MCF 10A (cell line): ENCODE results near the gene MYL4. TPM values are rescaled to one million over a fixed set of nuclear protein-coding genes. Genes with fewer than 3 reads are reported as not detected.

Experiments used
- BruUV-seq: library from RNA; stranded (reverse); fragments of 400-500 nt; replicated peaks from 2 replicates; lab custom pipeline; 2021; lab: Mats Ljungman, UMichigan
- CTCF ChIA-PET: fragments of 300-600 bp; sonication (Branson Sonifier 250); formaldehyde crosslinking; extraction: SDS; loops from one replicate; lab custom pipeline; 2021; ENCODE audit warnings: antibody characterized with exemption, inconsistent platforms; lab: Yijun Ruan, JAX
- POLR2A ChIA-PET: fragments of 300-600, 350-650 bp; sonication (Branson Sonifier 250); formaldehyde crosslinking; extraction: SDS; loops from one replicate; lab custom pipeline; 2020; ENCODE audit warnings: antibody characterized with exemption, inconsistent platforms; lab: Yijun Ruan, JAX
- DNase-seq: peaks from one replicate; pipeline ENCODE4 v3.0.0-alpha.2; 2018; ENCODE audit not compliant: unreplicated experiment
- H3K27ac Mint-ChIP-seq: one replicate; pipeline ENCODE4 v1.8.0; 2022; ENCODE audit warnings: mild to moderate bottlenecking, low read depth, mixed read lengths; ENCODE audit not compliant: unreplicated experiment
- H3K27me3 Mint-ChIP-seq: one replicate; pipeline ENCODE4 v1.8.0; 2022; ENCODE audit warnings: mixed read lengths; ENCODE audit not compliant: insufficient read depth, unreplicated experiment
- H3K36me3 Mint-ChIP-seq: one replicate; pipeline ENCODE4 v1.8.0; 2022; ENCODE audit warnings: mild to moderate bottlenecking, moderate library complexity, mixed read lengths; ENCODE audit not compliant: insufficient read depth, unreplicated experiment
- H3K4me1 Mint-ChIP-seq: one replicate; pipeline ENCODE4 v1.8.0; 2022; ENCODE audit warnings: mixed read lengths; ENCODE audit not compliant: insufficient read depth, unreplicated experiment
- H3K4me3 Mint-ChIP-seq: one replicate; pipeline ENCODE4 v1.8.0; 2022; ENCODE audit warnings: mild to moderate bottlenecking, moderate library complexity, mixed read lengths; ENCODE audit not compliant: unreplicated experiment
- H3K9me3 Mint-ChIP-seq: one replicate; pipeline ENCODE4 v1.8.0; 2022; ENCODE audit warnings: mixed read lengths; ENCODE audit not compliant: unreplicated experiment
- CTCF ChIP-seq: fragments of 200-600 bp; IDR thresholded peaks from one replicate; pipeline ENCODE4 v1.8.0; 2022; ENCODE audit warnings: antibody characterized with exemption, mild to moderate bottlenecking; ENCODE audit not compliant: unreplicated experiment
- intact Hi-C: fragments of 100-400 bp; cut with micrococcal nuclease; formaldehyde crosslinking; loops from 2 replicates; pipeline ENCODE4 v1.14.1; 2022
- total RNA-seq: library from RNA; stranded (reverse); gene quantifications from 2 replicates; pipeline ENCODE4 v1.2.3, GENCODE V29; 2022

MYL4 gene
- total RNA-seq, 1 experiment from 2014 or later: not detected

- no peak for TF ChIP-seq CTCF
- ChIA-PET POLR2A (interaction anchor here (2.5 kb wide), 1 partner anchor 18 kb away, joined by 14 read pairs; the partner anchor contains the start of gene CDC27), CTCF (interaction anchor here (0.7 to 1.4 kb wide), 4 partner anchors 17 to 55 kb away, joined by 3 to 8 read pairs (median 3); no protein-coding TSS in a partner anchor)
- no peak overlapping the region for H3K27ac Mint-ChIP-seq
- H3K36me3 Mint-ChIP-seq: no peaks in the 10 kb centered on the region
- intact Hi-C loops: no loop called here
- no TSS peak for BruUV-seq
- no peaks in the 10 kb centered on the region for H3K9me3 Mint-ChIP-seq
- H3K4me1 Mint-ChIP-seq: peaks cover 11% of the 10 kb centered on the region
- peaks cover 6% of the 10 kb centered on the region for H3K27me3 Mint-ChIP-seq
- no peak for DNase-seq
- H3K4me3 Mint-ChIP-seq: no peak overlapping the region
Measured at GRCh38 chr17:47207143-47208067, 1.7 kb upstream of the MYL4 start.

- H3K27ac Mint-ChIP-seq: no peak overlapping the region
- no peak overlapping the region for H3K4me3 Mint-ChIP-seq
- peaks cover 27% of the 10 kb centered on the region for H3K27me3 Mint-ChIP-seq
- H3K36me3 Mint-ChIP-seq: no peaks in the 10 kb centered on the region
- H3K9me3 Mint-ChIP-seq: no peaks in the 10 kb centered on the region
- POLR2A ChIA-PET: interaction anchor here (0.5 to 0.8 kb wide), 3 partner anchors 20 to 106 kb away, joined by 3 read pairs; partner anchors contain the start of gene CDC27
- BruUV-seq: no TSS peak
- DNase-seq: no peak
- intact Hi-C loops: no loop called here
- TF ChIP-seq CTCF: no peak
- CTCF ChIA-PET: no interaction called here
- peaks cover 11% of the 10 kb centered on the region for H3K4me1 Mint-ChIP-seq
Measured at GRCh38 chr17:47209499-47209898, 351 bp downstream of the MYL4 start.

DNA sequence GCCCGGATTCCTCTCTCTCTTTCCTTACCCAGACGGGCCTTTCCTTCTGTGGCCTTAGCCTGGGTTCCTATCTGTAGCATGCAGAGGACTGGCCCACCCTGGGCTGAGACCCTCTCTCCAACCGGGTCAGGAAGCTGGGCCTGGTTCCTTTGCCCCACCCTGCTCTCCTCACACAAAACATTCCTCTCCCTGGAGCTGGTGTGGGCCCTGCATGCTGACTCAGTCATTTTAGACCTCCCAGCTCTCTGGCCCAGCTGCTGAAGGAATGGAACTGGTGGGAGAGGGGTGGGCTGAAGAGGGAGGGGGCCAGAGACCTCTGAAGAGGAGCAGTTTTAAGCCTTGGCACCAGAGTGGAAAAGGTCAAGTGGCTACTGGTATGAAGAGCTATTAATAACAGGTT lies 957 bp downstream of the MYL4 start:
- Mint-ChIP-seq H3K27me3 (peaks cover 32% of the 10 kb centered on the region), H3K36me3 (no peaks in the 10 kb centered on the region), H3K27ac (no peak overlapping the region), H3K4me3 (no peak overlapping the region), H3K9me3 (no peaks in the 10 kb centered on the region), H3K4me1 (peaks cover 9% of the 10 kb centered on the region)
- CTCF ChIA-PET: interaction anchor here (0.6 to 0.9 kb wide), 2 partner anchors 19 to 105 kb away, joined by 3 to 4 read pairs; no protein-coding TSS in a partner anchor
- DNase-seq: no peak
- intact Hi-C loops: no loop called here
- TF ChIP-seq CTCF: no peak
- POLR2A ChIA-PET: interaction anchor here (0.6 to 1.1 kb wide), 2 partner anchors 17 to 39 kb away, joined by 3 read pairs; no protein-coding TSS in a partner anchor
- BruUV-seq: no TSS peak

DNA sequence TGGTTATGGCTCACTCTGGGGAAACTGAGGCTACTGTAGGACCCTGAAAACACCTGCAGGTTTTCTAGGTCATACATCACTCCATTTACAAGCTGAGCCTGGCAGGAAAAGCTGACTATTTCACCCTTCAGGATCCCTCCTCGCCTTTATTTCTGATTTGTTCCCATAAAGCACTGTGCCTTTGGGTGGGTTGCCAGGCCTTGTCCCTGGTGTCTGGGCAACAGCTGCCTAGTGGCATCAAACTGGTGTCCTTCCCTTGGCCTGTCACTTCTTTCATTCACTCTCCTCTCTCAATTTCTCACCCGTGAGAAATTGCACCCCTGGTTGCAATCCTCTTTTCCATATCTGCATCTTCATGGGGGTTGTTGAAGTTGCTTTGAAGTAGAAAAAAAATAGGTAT lies 1.6 kb downstream of the MYL4 start:
- POLR2A ChIA-PET: interaction anchor here (1.1 kb wide), 1 partner anchor 17 kb away, joined by 3 read pairs; no protein-coding TSS in a partner anchor

More for the DNA sequence above, 1.6 kb downstream of the MYL4 start:
- no peak for DNase-seq
- Mint-ChIP-seq H3K36me3 (no peaks in the 10 kb centered on the region), H3K27ac (no peak overlapping the region), H3K9me3 (no peaks in the 10 kb centered on the region), H3K4me3 (no peak overlapping the region), H3K4me1 (peaks cover 2% of the 10 kb centered on the region), H3K27me3 (peaks cover 32% of the 10 kb centered on the region)
- no TSS peak for BruUV-seq
- TF ChIP-seq CTCF: no peak
- CTCF ChIA-PET: interaction anchor here (0.6 to 0.9 kb wide), 2 partner anchors 19 to 105 kb away, joined by 3 to 4 read pairs; no protein-coding TSS in a partner anchor
- intact Hi-C loops: no loop called here
